HG03097 (cell line): ENCODE results near the gene FBXO36.
"Not testable (repeated sequence)": the region's sequence is repeated elsewhere in the genome, so short reads cannot be mapped to it uniquely, and the experiment has no call there.

Source experiments
- ATAC-seq: cut with Tn5 transposase; IDR thresholded peaks from one replicate; pipeline ENCODE4 v1.9.1; 2021; ENCODE audit not compliant: unreplicated experiment, low FRiP score

FBXO36 gene

DNA sequence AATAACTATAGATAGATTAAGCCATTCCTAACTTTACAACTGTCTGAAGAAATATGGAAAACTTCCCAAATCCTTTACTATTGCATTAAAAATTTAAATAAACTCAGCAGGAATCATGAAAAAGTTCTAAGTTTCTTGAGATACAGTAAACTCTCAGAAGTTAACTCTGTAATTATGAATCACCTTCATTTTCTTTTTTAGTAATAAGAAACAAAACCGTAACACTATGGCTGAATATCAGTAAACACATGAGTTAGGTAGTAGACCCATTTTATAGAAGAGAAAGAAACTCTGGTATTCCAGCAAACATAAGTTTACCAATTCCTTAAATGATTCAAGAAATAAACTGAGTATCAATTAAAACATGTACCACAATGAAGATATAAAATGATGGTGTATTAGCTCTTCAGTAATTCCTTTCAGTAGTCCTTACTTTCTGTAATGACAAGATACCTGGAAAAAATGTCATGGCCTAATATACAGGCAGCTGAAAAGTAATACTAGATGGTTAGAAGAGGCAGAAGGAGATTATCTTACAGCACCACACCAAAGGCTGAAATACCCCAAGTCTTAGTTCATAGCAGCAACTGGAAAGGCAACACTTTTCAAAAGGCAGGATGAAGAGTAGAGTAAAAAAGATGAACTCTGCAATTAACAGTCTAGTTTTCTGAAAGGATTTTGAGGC is 12.0 kb upstream of the FBXO36 start:
- no peak for ATAC-seq

DNA sequence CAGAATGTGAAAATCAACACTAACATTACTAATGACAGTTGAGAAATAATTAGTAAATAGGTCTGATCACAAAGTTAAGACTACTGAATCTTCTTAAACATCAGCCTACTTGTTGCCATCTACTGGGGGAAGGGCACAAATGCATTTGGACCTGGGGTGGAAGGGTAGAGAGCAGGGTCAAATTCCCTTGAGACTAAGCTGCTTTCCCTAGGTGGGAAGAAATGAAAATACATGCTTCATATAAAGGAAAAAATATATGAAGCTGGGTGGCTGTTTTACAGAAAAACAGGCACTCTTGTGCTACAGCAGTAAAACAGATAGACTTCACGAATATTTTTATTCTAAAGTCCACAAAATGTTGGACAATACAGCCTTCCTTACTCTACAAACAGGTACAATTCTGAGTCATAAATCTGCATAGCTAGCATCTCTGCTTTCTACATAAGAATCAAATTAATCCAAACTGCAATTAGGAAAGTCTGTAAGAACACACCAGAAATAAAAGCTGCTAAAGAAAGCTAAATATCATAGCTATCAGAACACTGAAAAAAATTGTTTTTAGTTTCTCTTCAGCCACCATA is 11.4 kb upstream of the FBXO36 start:
- no peak for ATAC-seq

DNA sequence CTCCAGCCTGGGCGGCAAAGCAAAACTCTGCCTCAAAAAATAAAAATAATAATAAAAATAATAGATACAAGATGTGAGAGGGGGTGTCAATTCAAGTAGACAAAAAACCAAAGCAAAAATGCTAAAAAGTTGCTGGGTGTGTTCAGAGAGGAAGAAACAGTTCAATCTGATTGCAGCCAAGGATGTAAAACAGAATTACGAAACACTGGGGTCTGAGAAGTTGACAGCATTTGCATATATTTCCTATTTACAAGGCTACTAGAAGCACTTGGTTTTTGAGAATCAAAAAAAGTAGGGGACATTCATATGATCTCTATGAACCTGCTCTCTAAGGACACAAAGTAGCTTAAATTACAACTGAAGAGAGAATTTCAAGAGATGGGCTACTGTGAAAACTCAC is 8.1 kb upstream of the FBXO36 start:
- ATAC-seq, result no peak

DNA sequence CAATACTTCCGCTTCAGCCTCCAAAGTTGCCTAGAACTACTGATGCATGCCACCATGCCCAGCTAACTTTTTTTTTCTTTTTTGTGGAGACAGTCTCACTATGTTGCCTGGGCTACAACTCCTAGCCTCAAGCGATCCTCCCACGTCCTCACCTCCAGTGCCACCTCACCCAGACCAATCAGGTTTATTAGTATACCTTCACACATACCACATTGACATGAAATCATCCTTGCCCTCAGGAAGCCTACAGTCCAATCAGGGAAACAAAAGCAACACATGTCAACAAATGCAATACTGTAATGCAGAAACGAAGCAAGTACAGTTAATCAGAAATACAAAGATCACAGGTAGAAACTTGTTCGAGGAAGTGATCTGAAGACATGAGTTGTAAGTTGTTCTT is 4.5 kb upstream of the FBXO36 start:
- no peak for ATAC-seq

DNA sequence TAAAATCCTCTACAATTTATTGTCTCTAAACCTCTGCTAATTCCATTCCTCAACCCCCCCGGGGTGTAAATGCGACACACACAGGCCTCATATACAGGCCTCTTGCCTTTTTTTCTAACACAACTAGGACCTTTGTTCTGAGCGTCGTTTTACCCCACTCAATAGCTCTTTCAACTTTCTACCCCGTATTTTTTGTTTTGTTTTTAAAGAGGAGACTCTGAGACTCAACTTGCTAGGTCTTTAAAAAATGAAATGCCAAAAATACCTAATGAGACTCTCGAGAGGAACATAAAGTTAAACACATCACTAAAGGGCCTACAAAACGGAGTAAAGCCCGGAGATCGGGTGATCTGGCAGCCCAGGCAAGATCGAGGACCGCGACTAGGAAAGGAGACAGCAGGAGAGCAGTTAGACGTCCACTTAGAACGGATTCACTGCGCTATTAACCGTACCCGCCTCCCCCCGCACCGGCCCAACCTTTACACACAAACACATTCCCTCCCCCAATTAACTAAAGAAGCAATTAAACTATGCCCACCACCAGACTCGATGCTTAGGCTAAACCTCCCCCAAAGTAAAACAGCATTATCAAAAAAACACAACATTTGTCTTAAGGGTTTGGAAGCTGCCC is 2.2 kb upstream of the FBXO36 start:
- no peak for ATAC-seq

DNA sequence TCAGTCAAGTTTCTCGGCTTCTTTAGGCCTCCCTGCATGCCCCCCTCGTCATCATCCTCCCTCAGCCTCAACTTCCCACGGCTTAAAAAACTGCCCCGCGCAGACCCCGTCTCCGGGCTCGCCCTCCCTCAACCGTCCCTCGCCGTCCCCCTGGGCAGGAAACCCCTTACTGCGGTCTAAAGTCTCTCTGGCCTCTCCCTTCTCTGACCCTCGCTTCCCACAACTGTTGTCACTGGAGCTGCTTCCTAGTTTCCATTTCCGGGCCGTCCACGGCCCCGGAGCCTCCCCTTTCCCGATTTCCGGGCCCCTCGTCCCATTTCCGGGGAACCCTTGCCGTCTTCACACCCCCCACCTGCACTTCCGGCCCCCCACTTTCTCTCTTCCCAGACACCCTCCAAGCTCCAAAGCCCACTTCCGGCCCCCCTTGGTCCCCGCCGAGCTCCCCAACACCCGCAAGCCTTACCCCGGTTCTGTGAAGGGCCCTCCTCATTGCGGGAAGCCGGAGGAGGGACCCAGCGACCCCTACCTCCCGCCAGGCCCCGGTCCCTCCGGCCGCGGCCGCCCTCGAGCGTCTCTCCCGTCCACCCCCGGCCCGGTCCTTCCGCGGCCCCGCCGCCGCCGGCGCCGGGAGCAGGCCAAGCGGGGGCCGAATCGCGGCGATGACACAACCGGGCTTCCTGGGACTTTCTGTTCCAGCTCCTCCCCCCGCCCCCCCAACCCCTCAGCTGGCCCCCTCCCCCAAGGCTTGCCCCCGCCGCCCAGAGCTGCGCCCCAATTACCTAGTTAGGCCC is 1.0 kb upstream of the FBXO36 start:
- ATAC-seq, result peak; percentile 21

DNA sequence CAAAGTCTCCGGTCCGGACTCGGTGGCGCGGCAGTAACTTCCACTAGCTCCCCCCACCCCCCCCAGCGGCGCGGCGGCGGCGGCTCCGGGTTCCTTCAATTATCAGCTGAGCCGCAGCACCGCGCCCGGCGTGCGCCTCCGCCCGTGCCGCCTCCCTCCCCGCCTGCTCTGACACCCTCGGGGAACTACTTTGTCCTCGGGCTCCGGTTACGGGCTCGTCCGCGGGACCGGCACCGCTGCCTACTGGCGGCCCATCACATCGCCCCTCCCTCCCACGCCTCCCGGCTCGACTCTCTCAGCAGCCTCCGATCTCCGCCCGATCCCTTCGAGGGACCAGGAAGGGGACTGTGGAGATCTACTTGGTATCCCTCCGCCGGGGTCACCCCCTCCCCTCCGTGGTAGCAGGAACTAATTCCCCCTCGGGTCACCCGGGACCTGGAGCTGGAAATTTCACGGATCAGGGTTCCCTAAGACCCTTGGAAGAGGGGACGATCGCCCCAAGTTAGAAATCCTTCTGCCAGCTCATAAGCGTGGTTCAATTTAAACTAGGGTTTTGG is 333 bp upstream of the FBXO36 start, which contains the start of gene TRIP12:
Gene TRIP12, minus strand, starts transcription at position 118 of the 557 bp plus-strand sequence. CDS start 41,930 bp downstream, outside the sequence.
- peak; percentile 58 for ATAC-seq

DNA sequence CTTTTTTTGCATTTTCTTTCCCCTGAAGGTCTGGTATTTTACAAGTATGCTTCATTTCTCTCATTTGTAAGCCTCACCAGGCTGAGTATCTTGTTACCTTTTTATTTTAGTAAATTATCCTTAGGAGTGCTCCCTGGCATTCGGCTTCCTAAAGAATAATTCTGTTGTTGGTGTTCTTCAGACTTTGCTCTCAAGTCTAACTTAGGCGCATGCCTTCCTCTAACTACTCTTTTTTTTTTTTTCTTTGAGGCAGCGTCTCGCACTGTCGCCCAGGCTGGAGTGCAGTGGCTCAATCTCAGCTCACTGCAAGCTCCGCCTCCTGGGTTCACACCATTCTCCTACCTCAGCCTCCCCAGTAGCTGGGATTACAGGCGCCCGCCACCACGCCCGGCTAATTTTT is 2.2 kb downstream of the FBXO36 start:
- ATAC-seq, result not testable (repeated sequence)

DNA sequence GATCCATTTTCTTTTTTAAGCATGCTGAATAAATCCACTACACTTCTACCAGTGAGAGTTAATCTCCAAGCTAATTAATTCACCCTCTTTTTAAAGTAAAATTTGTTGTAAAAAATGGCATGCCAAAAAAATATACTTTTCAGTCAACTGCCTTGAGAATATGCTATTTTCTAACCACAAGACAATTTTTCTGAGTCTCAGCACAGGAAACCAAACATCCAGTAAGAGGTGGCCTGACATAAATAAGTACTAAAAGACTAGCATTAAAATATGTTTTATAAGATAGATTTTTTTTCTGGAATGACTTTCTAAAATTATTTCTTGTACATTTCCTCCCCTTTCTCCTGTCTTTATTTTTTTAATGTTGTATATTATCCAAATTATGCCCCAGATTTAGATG is 2.9 kb downstream of the FBXO36 start:
- no peak for ATAC-seq

DNA sequence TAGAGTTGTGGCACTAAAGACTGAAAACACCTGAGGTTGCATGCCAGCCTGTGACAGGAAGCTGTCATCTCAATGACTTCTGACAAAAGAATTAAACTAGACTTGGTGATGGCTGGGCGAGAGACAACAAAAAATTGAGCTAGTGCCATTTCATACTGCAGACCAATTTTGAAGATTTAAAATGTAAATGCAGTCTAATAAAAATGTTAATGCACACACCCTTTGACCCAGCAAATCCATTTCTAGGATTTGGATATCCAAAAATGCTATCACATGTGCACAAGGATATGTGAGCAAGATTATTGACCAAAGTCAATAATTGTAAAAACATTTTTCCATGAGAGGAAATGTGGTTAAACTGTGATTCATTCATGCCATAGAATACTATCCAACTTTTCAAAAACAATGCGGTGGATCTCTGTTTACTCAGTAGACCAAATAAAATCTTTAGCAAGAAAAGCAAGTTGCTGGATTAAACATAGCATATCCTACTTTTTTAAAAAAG is 5.6 kb downstream of the FBXO36 start:
- ATAC-seq, result no peak

DNA sequence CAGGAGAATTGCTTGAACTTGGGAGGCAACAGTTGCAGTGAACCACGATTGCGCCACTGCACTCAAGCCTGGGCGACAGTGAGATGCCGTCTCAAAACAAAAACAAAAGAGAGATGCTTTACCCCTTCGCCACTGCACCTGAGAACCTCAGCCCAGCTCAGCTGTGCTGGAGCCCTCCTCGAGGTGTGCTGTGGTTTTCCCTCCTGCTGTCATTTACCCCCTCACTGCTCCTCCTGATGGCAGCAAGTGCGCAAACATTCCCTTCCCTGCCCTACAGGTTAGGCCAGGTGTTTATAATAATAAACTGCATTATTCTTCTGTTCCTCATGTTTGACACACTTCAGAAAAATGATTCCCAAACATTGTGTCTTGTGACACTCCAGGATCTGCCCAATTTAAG is 8.4 kb downstream of the FBXO36 start:
- ATAC-seq, result no peak

DNA sequence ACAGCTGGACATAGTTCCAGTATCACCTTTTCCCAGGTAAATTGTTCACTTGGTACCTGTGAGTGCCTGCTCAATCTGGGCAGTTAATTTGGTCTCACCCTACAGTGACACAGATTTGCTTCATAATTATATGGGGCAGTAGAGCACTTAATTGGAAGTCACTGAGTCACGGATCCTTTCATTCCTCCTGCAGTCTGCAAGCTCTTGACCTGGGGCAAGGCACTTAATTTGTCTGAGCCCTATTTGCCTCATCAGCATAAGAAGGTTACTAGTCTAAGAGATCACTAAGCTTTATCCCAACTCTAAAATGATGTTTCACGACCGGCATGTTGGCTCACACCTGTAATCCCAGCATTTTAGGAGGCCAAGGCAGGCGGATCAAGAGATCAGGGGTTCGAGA is 8.9 kb downstream of the FBXO36 start:
- no peak for ATAC-seq

DNA sequence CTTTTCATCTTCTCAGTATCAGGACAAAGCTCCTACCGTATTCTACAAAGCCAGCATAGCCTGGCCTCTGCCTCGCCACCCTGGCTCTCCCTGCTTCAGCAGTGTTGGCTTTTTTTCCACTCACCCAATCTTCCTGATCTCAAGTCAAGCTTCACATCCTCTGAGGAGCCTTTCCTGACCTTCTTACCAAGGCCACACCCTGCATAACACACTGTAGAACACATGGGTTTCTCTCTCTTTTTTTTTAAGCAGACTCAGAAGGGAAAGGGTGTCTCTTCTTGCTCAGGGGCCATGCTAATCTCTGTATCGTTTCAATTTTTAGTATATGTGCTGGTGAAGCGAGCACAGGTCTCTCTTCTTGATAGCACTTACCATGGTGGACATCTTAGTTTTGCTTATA is 15.2 kb downstream of the FBXO36 start:
- no peak for ATAC-seq

DNA sequence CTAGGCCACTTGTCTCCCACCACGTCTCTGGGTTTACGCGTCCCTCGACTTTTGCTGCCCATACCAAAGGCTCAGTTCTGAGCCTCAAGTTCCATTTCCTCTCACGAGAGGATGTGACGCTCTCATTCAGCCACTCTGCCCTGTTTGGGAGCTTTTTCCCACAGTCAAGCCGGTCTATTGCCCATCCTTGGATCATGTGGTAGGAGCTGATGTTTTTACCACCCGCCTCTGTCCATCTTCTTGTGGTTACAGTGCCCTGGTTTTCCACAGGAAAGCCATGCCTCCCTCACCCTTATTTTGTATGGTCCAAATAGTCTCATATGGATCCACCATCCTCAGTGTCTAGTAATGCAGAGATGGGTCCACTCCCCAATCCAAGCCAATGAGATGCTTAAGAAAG is 20.4 kb downstream of the FBXO36 start:
- no peak for ATAC-seq

DNA sequence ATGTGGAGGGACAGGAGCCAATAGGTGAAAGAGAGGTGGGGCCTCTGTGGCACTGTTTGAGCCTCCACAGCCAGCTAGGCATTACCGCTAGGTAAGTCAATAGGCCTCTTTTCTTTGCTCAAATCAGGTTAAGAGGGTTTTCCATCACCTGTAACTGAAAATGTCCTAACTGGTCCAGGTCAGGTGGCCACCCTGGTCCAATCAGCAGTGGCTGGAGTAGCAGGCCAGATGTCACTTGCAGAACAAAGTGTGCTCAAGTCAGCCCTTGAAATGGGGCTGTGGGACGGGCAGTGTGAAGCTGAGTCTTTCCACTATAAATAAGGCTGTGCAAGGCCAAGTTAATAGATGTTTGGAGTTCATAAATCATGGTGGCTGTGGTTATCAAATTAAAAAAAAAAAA is 20.9 kb downstream of the FBXO36 start:
- no peak for ATAC-seq

DNA sequence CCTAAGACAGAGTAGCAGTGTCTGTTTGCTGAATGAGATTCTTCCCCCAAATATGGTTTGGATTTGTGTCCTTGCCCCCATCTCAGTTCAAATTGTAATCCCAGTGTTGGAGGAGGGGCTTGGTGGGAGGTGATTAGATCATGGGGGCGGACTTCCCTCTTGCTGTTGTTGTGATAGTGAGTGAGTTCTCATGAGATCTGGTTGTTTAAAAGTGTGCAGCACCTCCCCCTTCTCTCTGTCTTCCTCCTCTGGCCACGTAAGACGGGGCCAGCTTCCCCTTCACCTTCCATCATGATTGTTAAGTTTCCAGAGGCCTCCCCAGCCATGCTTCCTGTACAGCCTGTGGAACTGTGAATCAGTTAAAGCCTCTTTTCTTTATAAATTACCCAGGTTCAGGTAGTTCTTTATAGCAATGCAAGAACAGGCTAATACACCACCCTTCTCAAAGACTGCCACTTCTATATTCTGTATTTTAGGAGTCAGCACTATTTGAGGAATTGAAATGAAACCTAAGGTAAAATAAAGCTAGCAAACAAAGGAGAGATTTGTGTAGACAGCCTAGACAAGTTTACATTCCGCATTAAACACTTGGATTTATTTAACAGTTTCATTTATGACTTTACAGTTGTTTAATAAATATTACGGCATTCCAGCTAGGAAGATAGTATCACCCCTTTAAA is 21.6 kb downstream of the FBXO36 start:
- ATAC-seq, result no peak

DNA sequence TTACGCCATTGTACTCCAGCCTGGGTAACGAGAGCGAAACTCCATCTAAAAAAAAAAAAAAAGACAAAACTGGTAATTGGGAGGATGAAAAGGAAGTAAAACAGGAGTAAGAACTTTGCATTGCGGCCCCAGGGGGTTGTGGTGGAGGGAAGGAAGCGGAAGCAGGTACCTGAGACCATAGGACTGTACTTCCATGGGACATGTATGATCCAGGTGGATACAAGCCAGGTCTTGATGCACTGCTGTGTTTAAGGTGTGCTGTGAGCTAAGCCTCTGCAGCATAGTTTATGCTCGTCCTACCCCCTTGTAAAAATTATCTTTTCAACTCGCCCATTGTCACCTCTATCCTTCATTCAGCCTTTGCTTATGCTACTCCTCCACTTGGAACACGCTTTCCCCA is 23.7 kb downstream of the FBXO36 start:
- ATAC-seq, result no peak

DNA sequence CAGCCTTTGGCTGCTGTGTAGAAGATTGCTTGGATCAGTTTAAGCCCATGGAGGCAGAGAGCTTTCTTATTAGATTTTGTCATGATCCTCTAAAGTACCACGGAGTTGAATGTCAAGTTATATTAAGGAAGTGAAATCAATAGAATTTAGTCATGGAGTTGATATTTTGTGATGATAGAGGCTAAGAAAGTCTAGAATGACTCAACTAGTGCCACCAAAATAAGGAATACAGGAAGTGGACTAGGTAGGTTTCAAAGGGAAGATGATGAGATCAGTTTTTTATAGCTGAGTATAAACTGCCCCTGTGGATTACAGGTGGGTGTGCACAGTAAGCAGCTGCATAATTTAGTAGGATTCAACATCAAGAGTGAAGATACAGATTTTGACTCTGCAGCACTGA is 25.2 kb downstream of the FBXO36 start:
- no peak for ATAC-seq

DNA sequence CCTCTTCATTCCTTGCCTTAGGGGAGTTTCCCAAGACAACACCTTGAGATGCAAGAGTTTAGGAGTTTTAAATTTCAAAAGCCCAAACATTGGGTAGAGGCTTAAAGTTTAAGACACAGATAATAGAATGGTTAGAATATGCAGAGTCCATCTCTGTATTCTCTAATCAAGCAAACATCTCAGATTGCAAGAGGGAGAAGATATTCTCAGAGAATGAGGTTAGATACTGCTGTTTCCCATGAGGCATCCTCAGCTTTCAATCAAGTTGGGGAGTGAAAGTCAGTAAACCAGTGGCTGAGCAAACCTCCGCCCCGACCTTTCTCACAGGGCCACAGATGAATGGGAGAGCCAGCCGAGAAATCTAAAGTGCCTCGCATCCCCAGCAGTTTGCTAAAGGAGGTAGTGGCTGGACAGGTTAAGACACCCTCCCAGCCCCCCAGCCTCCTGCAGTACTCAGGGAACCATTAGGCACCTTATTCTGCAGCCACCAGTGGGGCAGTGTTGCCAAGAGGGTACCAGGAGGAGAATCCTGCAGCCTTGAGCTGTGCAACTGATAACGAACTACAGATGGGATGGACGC is 30.0 kb downstream of the FBXO36 start:
- ATAC-seq, result no peak

DNA sequence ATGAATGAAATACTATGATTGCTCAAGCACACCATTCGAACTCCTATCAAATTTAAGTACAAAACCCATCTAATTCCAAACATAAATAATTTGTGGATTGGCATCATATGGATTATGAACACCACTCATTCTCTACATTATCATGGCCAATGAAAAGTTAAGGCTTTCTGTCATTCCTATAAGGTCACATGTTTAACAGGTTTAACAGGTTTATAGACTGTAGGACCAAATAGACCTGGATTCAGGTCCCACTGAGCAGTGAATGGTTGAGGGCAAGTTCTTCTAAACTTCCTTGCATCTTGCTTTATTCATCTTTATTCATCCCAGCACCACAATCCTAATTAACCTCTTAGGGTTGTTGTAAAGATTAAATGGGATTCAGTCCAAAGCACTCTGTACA is 33.4 kb downstream of the FBXO36 start:
- ATAC-seq, result no peak
